Stimulated activated CD4-positive, alpha-beta T cell treated with anti-CD3 and anti-CD28 coated beads, Interleukin-1b, Interleukin-23, amount 100 ng/mL, for 4 hours (primary cell): ENCODE results near the gene CD46.

Source experiments
- DNase-seq, 2 donors: peaks; one replicate each; pipeline ENCODE4 v3.0.0-alpha.2; 2020; ENCODE audit warnings: low read depth in 2 of 2

Gene CD46

DNA sequence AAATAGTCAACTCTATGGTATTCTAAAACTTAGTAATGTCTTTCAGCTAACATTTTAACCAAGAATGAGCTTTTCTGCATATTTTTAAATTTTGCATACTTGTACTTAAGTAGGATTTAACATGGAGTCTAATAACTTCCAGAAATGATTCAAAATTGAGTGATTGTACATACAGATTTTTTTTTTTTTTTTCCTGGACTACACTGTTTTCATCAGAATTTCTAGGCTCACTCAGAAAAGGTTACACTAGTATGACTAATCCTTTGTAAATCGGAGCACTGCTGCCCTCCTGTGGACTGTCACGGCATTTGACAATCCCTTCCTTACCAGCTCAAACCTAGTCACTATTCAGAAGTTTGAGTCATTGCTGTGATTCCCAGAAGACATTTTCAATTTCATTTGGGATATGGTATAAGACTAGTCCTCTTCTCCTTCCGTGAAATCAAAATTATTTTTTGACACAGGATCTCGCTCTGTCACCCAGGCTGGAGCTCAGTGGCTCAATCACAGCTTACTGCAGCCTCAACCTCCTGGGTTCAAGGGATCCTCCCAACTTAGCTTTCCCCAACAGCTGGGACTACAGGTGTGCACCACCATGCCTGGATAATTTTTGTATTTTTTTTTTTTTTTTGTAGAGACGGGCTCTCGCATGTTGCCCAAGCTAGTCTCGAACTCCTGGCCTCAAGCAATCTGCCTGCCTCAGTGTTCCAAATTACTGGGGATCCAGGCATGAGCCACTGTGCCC, 45.5 kb downstream of the CD46 start:
- DNase-seq, result peak; percentile 71 to 74

DNA sequence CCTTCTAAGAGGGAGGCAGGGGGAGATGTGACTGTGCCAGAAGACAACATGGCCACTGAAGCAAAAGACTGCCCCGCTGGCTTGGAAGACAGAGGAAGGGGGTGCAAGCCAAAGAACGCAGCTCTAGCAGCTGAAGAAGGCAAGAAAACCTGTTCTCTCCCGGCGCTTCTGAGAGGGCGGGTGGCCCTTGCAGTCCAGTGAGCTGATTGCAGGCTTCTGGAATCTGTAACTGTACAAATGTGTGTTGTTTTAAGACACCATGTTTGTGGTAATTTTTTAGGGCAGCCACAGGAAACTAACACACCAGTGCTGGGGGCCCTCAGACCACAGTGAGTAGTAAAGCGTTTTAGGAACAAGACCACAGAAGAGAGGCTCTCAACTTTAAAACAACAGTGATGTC, 47.0 kb downstream of the CD46 start:
- DNase-seq, result no peak

DNA sequence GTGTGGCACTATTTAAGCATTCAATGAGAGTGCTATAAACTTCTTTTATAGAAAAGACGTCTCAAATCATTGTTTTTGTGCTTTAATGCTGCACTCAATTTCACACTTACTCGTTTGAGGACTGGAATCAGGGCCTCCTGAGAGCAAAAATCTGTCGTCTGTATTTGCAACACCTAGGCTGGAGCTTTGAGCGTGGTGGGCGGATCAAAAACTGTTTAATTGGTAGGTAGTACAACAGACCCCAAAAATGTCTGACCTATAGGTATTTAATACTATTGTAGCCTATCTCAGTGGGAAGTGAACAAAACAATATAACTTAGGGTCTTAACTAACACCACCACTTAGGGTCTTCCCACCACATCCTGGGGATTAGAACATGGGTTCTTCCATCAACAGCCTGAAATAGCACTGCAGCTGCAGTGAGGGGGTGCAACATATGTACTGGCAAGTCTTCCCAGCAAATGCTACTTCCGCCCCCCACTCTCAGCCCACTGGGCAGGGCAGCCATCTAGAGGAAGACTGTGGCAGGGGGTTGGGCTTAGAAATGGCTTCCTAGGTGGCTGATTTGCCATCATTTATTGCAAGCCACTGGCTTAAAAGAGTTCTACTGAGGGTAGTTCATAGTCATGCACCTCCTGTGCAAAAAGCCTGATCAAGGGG, 48.3 kb downstream of the CD46 start:
- DNase-seq, result no peak

GRCh38 chr1:207801819-207802218, 50.0 kb downstream of the CD46 start:
- no peak for DNase-seq

GRCh38 chr1:207803678-207804077, 51.8 kb downstream of the CD46 start:
- no peak for DNase-seq

DNA sequence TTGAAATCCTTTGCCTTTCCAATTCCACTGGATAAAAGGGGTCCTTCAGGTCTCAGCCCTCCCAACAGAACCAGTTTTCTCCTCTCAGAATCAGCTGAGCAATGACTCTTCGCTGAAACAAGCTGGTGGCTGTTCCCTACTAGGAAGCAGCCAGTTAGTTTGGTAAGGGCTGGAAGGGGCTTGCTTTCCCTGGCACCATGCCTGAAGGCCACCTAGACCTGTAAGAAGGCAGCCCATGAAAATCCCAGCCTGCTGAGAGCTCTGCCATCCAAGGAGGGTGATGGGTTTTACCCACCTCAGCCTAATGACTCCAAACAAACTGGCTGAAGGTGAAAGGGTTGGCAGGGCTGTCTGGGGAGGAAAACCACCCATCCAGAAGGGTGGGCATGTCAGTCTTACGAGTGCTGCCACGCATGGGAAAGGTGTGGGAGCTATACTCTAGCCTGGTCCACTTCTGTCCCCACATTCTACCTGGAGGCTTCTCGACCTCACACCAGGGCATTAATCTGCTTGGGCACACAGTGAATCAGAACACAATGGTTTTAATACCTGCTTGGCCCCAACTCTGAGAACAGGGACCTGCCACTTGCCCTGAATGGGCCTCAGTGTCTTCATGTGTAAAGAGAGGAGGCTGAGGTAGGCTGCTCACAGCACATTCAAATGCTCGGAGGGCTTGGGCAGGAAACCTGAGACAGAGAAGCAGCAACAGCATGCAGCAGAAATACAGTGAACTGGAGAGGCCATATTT, 53.0 kb downstream of the CD46 start:
- no peak for DNase-seq

- no peak for DNase-seq
These were observed 54.1 kb downstream of the CD46 start for GRCh38 chr1:207805841-207806421.

DNA sequence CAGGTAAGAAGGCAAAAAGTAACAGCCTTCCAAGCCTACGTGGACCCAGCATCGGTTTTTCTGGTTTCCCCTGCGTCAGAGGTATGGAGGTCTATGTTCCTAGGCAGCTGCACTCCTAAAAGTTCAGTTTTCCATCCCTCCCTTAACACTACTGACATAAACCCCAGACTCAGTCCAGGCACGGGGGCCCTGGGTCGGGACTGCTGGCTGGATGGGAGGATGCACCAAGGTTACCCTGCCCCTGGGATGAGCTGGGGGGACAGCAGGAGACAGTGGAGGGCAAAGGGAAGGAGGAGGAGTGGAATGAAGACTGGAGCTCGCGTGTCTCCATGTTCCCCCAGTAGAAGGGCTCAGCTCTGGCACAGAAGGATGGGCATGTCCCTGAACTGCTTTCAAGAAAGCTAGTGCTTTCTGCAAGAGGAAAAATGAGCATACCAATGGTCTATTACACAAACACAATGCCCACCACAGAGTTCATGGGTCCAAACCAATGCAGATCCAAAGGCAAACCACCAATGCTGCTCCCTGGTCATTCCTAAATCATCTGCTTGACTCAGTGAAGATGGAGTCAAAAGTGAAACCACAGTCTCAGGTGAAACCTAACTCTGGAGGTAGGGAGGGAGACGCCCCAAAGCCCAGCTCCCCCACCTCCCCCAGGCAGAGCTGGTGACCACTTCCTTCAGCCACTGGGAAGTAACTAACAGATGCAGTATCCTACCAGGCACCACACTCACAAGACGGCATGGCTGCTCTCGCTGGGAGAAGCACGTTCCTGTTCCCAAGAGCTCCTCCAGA, 54.9 kb downstream of the CD46 start:
- no peak for DNase-seq

DNA sequence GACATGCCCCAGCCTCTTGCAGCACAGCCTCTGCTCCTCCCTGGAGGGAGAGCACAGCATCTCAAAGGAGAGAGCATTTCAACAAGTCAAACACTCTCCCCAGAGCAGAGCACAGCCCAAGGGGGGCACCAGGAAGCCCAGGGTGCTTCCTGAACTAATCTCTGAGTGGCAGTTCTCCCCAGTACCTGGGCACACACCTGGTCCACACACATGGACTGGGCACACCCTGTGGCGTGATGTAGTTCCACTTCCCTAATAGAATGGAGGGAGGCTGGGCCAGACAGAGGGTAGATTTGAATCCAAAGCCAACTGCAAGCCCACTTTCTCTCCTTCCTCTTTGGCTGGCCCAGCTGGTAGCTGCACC, 55.5 kb downstream of the CD46 start:
- DNase-seq, result no peak

- DNase-seq, result no peak
These were observed 56.0 kb downstream of the CD46 start for GRCh38 chr1:207807690-207808321.

DNA sequence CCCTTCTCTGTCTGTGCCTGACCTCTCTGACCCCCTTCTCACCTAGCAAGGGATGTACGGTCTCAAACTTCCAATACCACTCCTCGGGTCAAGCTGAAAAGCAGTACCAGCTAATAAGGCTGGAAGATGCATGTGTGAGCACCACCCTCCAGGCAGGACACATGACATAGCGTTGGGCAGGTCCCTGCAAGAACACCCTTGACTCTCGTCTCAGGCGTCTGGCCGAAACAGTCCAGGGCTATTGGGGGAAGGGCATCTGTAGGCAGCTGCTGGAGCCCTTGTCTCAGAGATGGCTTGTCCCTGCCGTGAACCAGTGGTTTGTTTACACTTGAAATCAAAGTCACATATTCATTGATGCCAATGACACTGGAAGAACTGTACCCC, 56.5 kb downstream of the CD46 start:
- DNase-seq, result no peak

GRCh38 chr1:207808911-207809555, 57.2 kb downstream of the CD46 start:
- no peak for DNase-seq

DNA sequence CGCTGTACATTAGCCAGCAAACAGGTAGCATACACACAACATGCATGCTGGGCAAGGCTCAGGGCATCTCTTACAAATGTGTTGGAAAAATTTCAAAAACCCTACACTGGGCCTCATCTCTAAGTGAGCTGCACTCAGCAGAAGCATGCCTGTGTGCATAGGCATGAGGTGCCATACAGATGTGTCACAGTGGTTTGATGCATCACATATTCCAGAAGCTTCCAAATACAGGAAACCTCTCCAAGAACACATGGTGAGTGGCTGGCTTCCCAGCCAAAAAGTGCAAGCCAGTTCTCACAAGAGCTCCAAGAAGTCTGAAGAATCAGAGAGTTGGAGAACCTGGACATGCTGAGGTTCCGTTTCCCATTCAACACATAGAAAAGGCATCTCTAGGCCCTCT, 58.3 kb downstream of the CD46 start:
- DNase-seq, result no peak

- no peak for DNase-seq
These were observed 58.9 kb downstream of the CD46 start for GRCh38 chr1:207810606-207811295.

- DNase-seq, result no peak
These were observed 59.5 kb downstream of the CD46 start for GRCh38 chr1:207811319-207811718.

- no peak for DNase-seq
These were observed 60.3 kb downstream of the CD46 start for GRCh38 chr1:207811920-207812720.

GRCh38 chr1:207812778-207813511, 61.1 kb downstream of the CD46 start:
- no peak for DNase-seq

DNA sequence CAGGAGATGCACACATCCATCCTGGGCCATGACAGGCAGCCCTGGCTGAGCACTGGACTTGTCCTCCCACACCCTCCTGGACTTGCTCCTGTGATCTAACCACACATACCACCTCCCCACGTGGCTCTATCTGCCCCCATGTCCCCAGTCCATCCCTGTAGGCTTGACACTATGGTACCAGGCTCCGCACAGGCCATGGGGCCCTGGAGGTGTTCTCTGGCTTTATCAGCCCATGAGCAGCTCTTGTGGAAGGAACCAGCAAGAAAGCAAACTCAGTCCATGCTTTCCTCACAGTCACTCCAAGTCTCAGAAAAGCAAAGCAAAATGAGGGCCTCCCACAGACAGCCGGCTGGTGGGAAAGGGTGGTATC, 61.6 kb downstream of the CD46 start:
- DNase-seq, result no peak

GRCh38 chr1:207813946-207814345, 62.1 kb downstream of the CD46 start:
- no peak for DNase-seq
